ENCODE data around the gene FLYWCH1.

The FLYWCH1 gene

GRCh38 chr16:2911638-2912329, at the start of gene FLYWCH1:
Gene FLYWCH1 (plus strand): TSS chr16:2911931. CDS start chr16:2929686, 17,755 bp downstream.
- Mint-ChIP-seq H3K36me3 (peaks cover 1% of the 10 kb centered on the region), H3K27me3 (no peaks in the 10 kb centered on the region), H3K4me1 (peaks cover 19% of the 10 kb centered on the region), H3K9me3 (no peaks in the 10 kb centered on the region), H3K27ac (peak within 1 kb of the TSS; percentile 69), H3K4me3 (peak within 1 kb of the TSS; percentile 89)

- no peaks in the 10 kb centered on the region for H3K9me3 Mint-ChIP-seq
- H3K36me3 Mint-ChIP-seq = no peaks in the 10 kb centered on the region
- peaks cover 2% of the 10 kb centered on the region for H3K27me3 Mint-ChIP-seq
- H3K4me3 Mint-ChIP-seq = no peak overlapping the region
- H3K4me1 Mint-ChIP-seq = peaks cover 5% of the 10 kb centered on the region
- H3K27ac Mint-ChIP-seq = no peak overlapping the region
Measured at GRCh38 chr16:2865651-2866050, 46.1 kb upstream of the FLYWCH1 start.

GRCh38 chr16:2866431-2866830, 45.3 kb upstream of the FLYWCH1 start:
- Mint-ChIP-seq H3K27ac (no peak overlapping the region), H3K27me3 (no peaks in the 10 kb centered on the region), H3K4me3 (peak overlapping the region; percentile 4), H3K9me3 (no peaks in the 10 kb centered on the region), H3K4me1 (peaks cover 5% of the 10 kb centered on the region), H3K36me3 (no peaks in the 10 kb centered on the region)

GRCh38 chr16:2867661-2867986, 44.1 kb upstream of the FLYWCH1 start:
- Mint-ChIP-seq H3K27ac (peak overlapping the region; percentile 92), H3K36me3 (no peaks in the 10 kb centered on the region), H3K4me1 (peaks cover 5% of the 10 kb centered on the region)

GRCh38 chr16:2867987-2868789, 43.5 kb upstream of the FLYWCH1 start:
- H3K9me3 Mint-ChIP-seq = no peaks in the 10 kb centered on the region
- peak overlapping the region; percentile 92 for H3K27ac Mint-ChIP-seq
- H3K27me3 Mint-ChIP-seq = no peaks in the 10 kb centered on the region
- no peaks in the 10 kb centered on the region for H3K36me3 Mint-ChIP-seq
- H3K4me1 Mint-ChIP-seq = peaks cover 5% of the 10 kb centered on the region
- H3K4me3 Mint-ChIP-seq = peak overlapping the region; percentile 91

More at GRCh38 chr16:2867661-2867986, 44.1 kb upstream of the FLYWCH1 start:
- no peaks in the 10 kb centered on the region for H3K27me3 Mint-ChIP-seq
- peak overlapping the region; percentile 91 for H3K4me3 Mint-ChIP-seq
- H3K9me3 Mint-ChIP-seq = no peaks in the 10 kb centered on the region

- no peak overlapping the region for H3K4me3 Mint-ChIP-seq
- no peaks in the 10 kb centered on the region for H3K4me1 Mint-ChIP-seq
- H3K27me3 Mint-ChIP-seq = no peaks in the 10 kb centered on the region
- no peaks in the 10 kb centered on the region for H3K36me3 Mint-ChIP-seq
- H3K9me3 Mint-ChIP-seq = no peaks in the 10 kb centered on the region
- no peak overlapping the region for H3K27ac Mint-ChIP-seq
Measured at GRCh38 chr16:2871926-2872325, 39.8 kb upstream of the FLYWCH1 start.

- no peaks in the 10 kb centered on the region for H3K27me3 Mint-ChIP-seq
- no peaks in the 10 kb centered on the region for H3K4me1 Mint-ChIP-seq
- no peaks in the 10 kb centered on the region for H3K9me3 Mint-ChIP-seq
- H3K27ac Mint-ChIP-seq = no peak overlapping the region
- no peak overlapping the region for H3K4me3 Mint-ChIP-seq
- no peaks in the 10 kb centered on the region for H3K36me3 Mint-ChIP-seq
Measured at GRCh38 chr16:2874032-2874911, 37.5 kb upstream of the FLYWCH1 start.

GRCh38 chr16:2874912-2875362, 36.8 kb upstream of the FLYWCH1 start:
- Mint-ChIP-seq H3K27me3 (no peaks in the 10 kb centered on the region), H3K9me3 (no peaks in the 10 kb centered on the region), H3K27ac (no peak overlapping the region), H3K36me3 (no peaks in the 10 kb centered on the region), H3K4me1 (no peaks in the 10 kb centered on the region), H3K4me3 (no peak overlapping the region)

- Mint-ChIP-seq H3K4me1 (peaks cover 10% of the 10 kb centered on the region), H3K4me3 (no peak overlapping the region), H3K36me3 (no peaks in the 10 kb centered on the region), H3K9me3 (no peaks in the 10 kb centered on the region), H3K27ac (peak overlapping the region; percentile 41), H3K27me3 (no peaks in the 10 kb centered on the region)
Measured at GRCh38 chr16:2879854-2880508, 31.8 kb upstream of the FLYWCH1 start.

GRCh38 chr16:2881783-2882649, 29.7 kb upstream of the FLYWCH1 start:
- H3K4me1 Mint-ChIP-seq = peaks cover 17% of the 10 kb centered on the region
- H3K9me3 Mint-ChIP-seq = no peaks in the 10 kb centered on the region
- no peaks in the 10 kb centered on the region for H3K27me3 Mint-ChIP-seq
- H3K27ac Mint-ChIP-seq = peak overlapping the region; percentile 92
- no peaks in the 10 kb centered on the region for H3K36me3 Mint-ChIP-seq
- H3K4me3 Mint-ChIP-seq = peak overlapping the region; percentile 91

GRCh38 chr16:2882650-2883457, 28.9 kb upstream of the FLYWCH1 start, which contains the start of gene FLYWCH2:
Gene FLYWCH2 (plus strand): TSS chr16:2883215. CDS start chr16:2896450, 13,235 bp downstream.
- peak within 1 kb of the TSS; percentile 91 for H3K4me3 Mint-ChIP-seq
- no peaks in the 10 kb centered on the region for H3K36me3 Mint-ChIP-seq
- no peaks in the 10 kb centered on the region for H3K9me3 Mint-ChIP-seq

GRCh38 chr16:2883458-2883908, 28.2 kb upstream of the FLYWCH1 start:
- Mint-ChIP-seq H3K27me3 (no peaks in the 10 kb centered on the region), H3K4me3 (peak overlapping the region; percentile 85), H3K27ac (peak overlapping the region; percentile 47), H3K4me1 (peaks cover 19% of the 10 kb centered on the region), H3K36me3 (no peaks in the 10 kb centered on the region), H3K9me3 (no peaks in the 10 kb centered on the region)

More at GRCh38 chr16:2882650-2883457, 28.9 kb upstream of the FLYWCH1 start, which contains the start of gene FLYWCH2:
- Mint-ChIP-seq H3K27me3 (no peaks in the 10 kb centered on the region), H3K4me1 (peaks cover 17% of the 10 kb centered on the region), H3K27ac (peak within 1 kb of the TSS; percentile 92)

GRCh38 chr16:2884041-2884451, 27.7 kb upstream of the FLYWCH1 start:
- peak overlapping the region; percentile 85 for H3K4me3 Mint-ChIP-seq
- H3K36me3 Mint-ChIP-seq = no peaks in the 10 kb centered on the region
- no peaks in the 10 kb centered on the region for H3K9me3 Mint-ChIP-seq
- H3K27ac Mint-ChIP-seq = peak overlapping the region; percentile 47
- no peaks in the 10 kb centered on the region for H3K27me3 Mint-ChIP-seq
- H3K4me1 Mint-ChIP-seq = peaks cover 21% of the 10 kb centered on the region
